Aorta (tissue), 5 donors: ENCODE measurements around the gene SOX13. TPM values are rescaled to one million over a fixed set of nuclear protein-coding genes. Genes with fewer than 3 reads are reported as not detected.
"Not testable (repeated sequence)": the region's sequence is repeated elsewhere in the genome, so short reads cannot be mapped to it uniquely, and the experiment has no call there.

Experiments
- ATAC-seq: fragments of 200-7000 bp; cut with Tn5 transposase; one replicate; pipeline ENCODE4 v1.9.1; 2022; ENCODE audit warnings: moderate library complexity; ENCODE audit not compliant: low FRiP score
- DNase-seq, 2 donors: peaks; one replicate each; pipeline ENCODE4 v3.0.0-alpha.2; 2020
- H3K27ac ChIP-seq, 2 donors: one replicate each; pipeline ENCODE4 v1.5.1; 2013; ENCODE audit warnings: low read length in 2 of 2, mild to moderate bottlenecking in 2 of 2, moderate library complexity in 2 of 2, control low read depth in 1 of 2, inconsistent platforms in 1 of 2, low read depth in 1 of 2
- H3K27me3 ChIP-seq, 2 donors: one replicate each; pipeline ENCODE4 v1.6.1; 2013; ENCODE audit warnings: control low read depth in 1 of 2, low read length in 1 of 2, mild to moderate bottlenecking in 1 of 2, moderate library complexity in 1 of 2; ENCODE audit not compliant: insufficient read depth in 2 of 2, control insufficient read depth in 1 of 2
- H3K36me3 ChIP-seq, 2 donors: one replicate each; pipeline ENCODE4 v1.6.1; 2013; ENCODE audit warnings: control low read depth in 1 of 2, low read length in 1 of 2, mild to moderate bottlenecking in 1 of 2; ENCODE audit not compliant: insufficient read depth in 2 of 2, control insufficient read depth in 1 of 2
- H3K4me1 ChIP-seq, 2 donors: one replicate each; pipeline ENCODE4 v1.6.1; 2013; ENCODE audit warnings: low read length in 2 of 2, control low read depth in 1 of 2, mild to moderate bottlenecking in 1 of 2, moderate library complexity in 1 of 2; ENCODE audit not compliant: insufficient read depth in 2 of 2, control insufficient read depth in 1 of 2
- H3K4me3 ChIP-seq, 2 donors: one replicate each; pipeline ENCODE4 v1.5.1; 2013; ENCODE audit warnings: low read length in 2 of 2, control low read depth in 1 of 2, mild to moderate bottlenecking in 1 of 2
- H3K9me3 ChIP-seq: one replicate; pipeline ENCODE4 v1.6.1; 2013; ENCODE audit warnings: mild to moderate bottlenecking, low read length; ENCODE audit not compliant: control insufficient read depth
- WGBS, 2 donors: extraction: QIAGEN DNeasy Blood & Tissue Kit; methylation state at CpG; one replicate each; pipeline ENCODE4 v1.1.7; 2013; 5-methylcytosine and 5-hydroxymethylcytosine counted together
- intact Hi-C, 2 donors: fragments of 100-400 bp; cut with DNase I; formaldehyde crosslinking; loops; one replicate each; pipeline versions ENCODE4 v1.14.2 to v1.15.0; 2022
- polyA plus RNA-seq, 2 donors: library from polyadenylated mRNA; stranded (reverse); fragments of 200-250 nt; gene quantifications; one replicate each; pipeline ENCODE4 v1.2.3, GENCODE V29; 2013
- total RNA-seq, 2 donors: library from RNA; stranded (reverse); fragmentation: NEBNext Ultra II Directional; extraction: Animal tissue kit (Norgen Biotek cat#: 25700); gene quantifications; one replicate each; pipeline ENCODE4 v1.2.1, GENCODE V29; 2021
- donor health status: healthy with polysubstance abuse.
- donor health status: Bipolar disorder and iron deficiency.
- donor health status: DM: no; HTN: no; CAD: no.
- donor health status: DM: no; HTN: no; CAD: no.
- donor health status: DM: yes; HTN: yes; CAD: no.

SOX13 gene
- total and polyA plus RNA-seq, 4 donors: 9.6 to 52.8 (median 28.6) TPM

GRCh38 chr1:204093421-204093717 lies 20.5 kb downstream of the SOX13 start:
- H3K4me1 ChIP-seq: peaks cover 0 to 1% of the 10 kb centered on the region in 2 donors
- H3K27me3 ChIP-seq: no peaks in the 10 kb centered on the region
- no peak overlapping the region for H3K27ac ChIP-seq
- H3K9me3 ChIP-seq: no peaks in the 10 kb centered on the region
- no peak for ATAC-seq
- intact Hi-C loops: no loop called here
- no peaks in the 10 kb centered on the region for H3K36me3 ChIP-seq
- no peak for DNase-seq
- no peak overlapping the region for H3K4me3 ChIP-seq
- 93 to 95% methylated on average over 4 of the region's 4 CpGs for WGBS, 2 donors

- intact Hi-C loops: no loop called here
- Histone ChIP-seq H3K4me3 (no peak overlapping the region), H3K4me1 (no peaks in the 10 kb centered on the region), H3K27me3 (no peaks in the 10 kb centered on the region), H3K27ac (no peak overlapping the region), H3K9me3 (no peaks in the 10 kb centered on the region), H3K36me3 (no peaks in the 10 kb centered on the region)
- ATAC-seq (no peak), DNase-seq (no peak)
- 73 to 75% methylated on average over 2 of the region's 2 CpGs for WGBS, 2 donors
These were observed 20.9 kb downstream of the SOX13 start for GRCh38 chr1:204093781-204094180.

GRCh38 chr1:204094313-204094729 lies 21.4 kb downstream of the SOX13 start:
- DNase-seq: peak in 1 of 2 donors; percentile 48
- 59 to 62% methylated on average over 6 of the region's 6 CpGs for WGBS, 2 donors
- Histone ChIP-seq H3K27me3 (no peaks in the 10 kb centered on the region), H3K27ac (no peak overlapping the region), H3K36me3 (no peaks in the 10 kb centered on the region), H3K9me3 (no peaks in the 10 kb centered on the region), H3K4me1 (no peaks in the 10 kb centered on the region), H3K4me3 (no peak overlapping the region)
- no peak for ATAC-seq
- intact Hi-C loops: no loop called here

DNA sequence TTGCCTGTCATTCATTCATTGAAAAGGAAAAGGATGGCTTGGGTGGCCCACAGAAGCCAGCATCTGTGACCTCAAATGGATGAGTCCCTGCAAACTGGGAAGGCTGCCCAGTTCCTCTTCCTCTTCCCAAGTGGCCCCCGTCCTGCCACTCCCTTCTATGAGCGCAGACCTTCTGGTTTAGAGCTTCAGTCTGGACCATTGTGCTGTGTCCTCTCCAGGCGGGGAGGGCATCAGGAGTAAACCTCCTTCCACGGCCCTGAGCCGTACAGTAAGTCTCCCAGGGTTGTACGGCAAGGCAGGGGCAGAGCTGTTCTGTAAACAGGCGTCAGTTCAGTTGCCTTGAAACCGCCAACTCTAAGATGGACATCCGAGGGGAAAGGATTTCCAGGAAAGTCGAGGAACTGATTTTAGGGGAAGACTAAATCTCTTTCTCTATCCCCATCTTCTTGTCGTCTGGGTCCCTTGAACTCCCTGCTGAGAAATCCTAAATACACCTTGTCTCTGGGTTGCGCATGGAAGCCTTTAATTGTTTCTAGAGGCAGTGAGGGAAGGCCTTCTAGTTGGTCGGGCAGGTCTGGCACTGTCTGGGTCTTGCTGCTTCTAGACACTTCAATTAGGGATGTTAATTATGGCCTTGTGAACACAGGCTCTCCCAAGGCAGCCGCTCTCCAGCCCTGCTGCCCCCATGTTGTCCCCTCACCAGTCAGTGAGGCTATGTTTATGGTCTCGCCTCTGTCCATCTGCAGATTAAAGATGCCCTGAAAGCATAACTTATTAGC lies 22.1 kb downstream of the SOX13 start:
- Histone ChIP-seq H3K9me3 (no peaks in the 10 kb centered on the region), H3K27me3 (no peaks in the 10 kb centered on the region), H3K36me3 (no peaks in the 10 kb centered on the region), H3K4me3 (no peak overlapping the region), H3K4me1 (no peaks in the 10 kb centered on the region), H3K27ac (no peak overlapping the region)
- intact Hi-C loops: no loop called here
- no peak for ATAC-seq
- 85 to 90% methylated on average over 15 of the region's 15 CpGs for WGBS, 2 donors
- DNase-seq: peak in 1 of 2 donors; percentile 58

DNA sequence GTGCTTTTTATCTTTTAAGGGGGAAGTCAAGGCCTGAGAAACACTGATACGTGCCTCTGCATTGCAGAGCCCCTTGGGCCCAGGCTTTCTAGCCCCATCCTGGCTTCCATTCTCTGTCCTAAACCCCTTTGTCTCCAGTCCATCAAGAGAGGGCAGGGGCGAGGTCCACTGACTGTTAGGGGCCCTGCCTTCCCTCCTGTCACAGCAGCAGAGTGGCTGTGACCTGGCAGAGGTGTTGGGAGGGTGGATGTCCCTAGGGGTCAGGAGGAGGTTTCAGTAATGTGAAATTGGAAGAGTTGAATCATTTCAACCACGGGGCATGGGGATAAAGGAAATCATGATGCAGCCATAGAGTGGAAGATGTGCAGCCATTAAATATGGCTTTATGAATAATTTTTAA lies 24.0 kb downstream of the SOX13 start:
- H3K4me1 ChIP-seq: no peaks in the 10 kb centered on the region

DNA sequence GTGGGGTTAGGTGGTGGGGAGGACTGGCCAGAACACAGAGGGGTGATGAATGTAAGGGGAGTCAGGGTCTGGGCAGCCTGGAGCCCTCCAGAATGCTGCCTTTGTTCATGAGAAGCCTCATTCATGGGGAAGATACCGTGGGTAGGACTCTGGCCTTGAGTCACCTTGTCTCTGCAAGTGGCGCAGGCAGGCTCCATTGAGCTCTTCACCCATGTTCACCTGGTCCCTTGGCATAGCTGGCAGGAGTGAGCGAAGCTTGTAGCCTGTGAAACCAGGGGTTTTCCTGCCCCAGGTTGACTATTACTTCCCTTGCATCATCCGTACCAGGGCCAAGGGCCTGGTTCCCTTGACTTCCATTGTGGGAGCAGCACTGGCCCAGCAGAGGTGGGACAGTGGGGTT lies 25.8 kb downstream of the SOX13 start:
- DNase-seq (peak in 1 of 2 donors; percentile 22), ATAC-seq (no peak)
- no peaks in the 10 kb centered on the region for H3K27me3 ChIP-seq
- intact Hi-C loops: no loop called here
- WGBS, 2 donors: 94 to 95% methylated on average over 4 of the region's 4 CpGs
- H3K36me3 ChIP-seq: no peaks in the 10 kb centered on the region
- H3K4me1 ChIP-seq: no peaks in the 10 kb centered on the region
- no peak overlapping the region for H3K4me3 ChIP-seq
- no peak overlapping the region for H3K27ac ChIP-seq
- H3K9me3 ChIP-seq: no peaks in the 10 kb centered on the region

More for the DNA sequence above, 24.0 kb downstream of the SOX13 start:
- no peaks in the 10 kb centered on the region for H3K27me3 ChIP-seq
- H3K4me3 ChIP-seq: no peak overlapping the region
- ATAC-seq (no peak), DNase-seq (peak in 1 of 2 donors; percentile 32)
- intact Hi-C loops: no loop called here
- 80% methylated on average over 3 of the region's 3 CpGs for WGBS, 2 donors
- no peak overlapping the region for H3K27ac ChIP-seq
- no peaks in the 10 kb centered on the region for H3K9me3 ChIP-seq
- H3K36me3 ChIP-seq: no peaks in the 10 kb centered on the region

GRCh38 chr1:204099754-204100153 lies 26.8 kb downstream of the SOX13 start:
- H3K4me1 ChIP-seq, DNase-seq: not testable (repeated sequence)

GRCh38 chr1:204102029-204102611 lies 29.2 kb downstream of the SOX13 start:
- H3K36me3 ChIP-seq: no peaks in the 10 kb centered on the region
- H3K27ac ChIP-seq: no peak overlapping the region
- WGBS, 2 donors: 66 to 73% methylated on average over 13 of the region's 13 CpGs
- ATAC-seq (no peak), DNase-seq (peak in 1 of 2 donors; percentile 27)
- H3K9me3 ChIP-seq: no peaks in the 10 kb centered on the region
- H3K4me1 ChIP-seq: no peaks in the 10 kb centered on the region
- intact Hi-C loops: no loop called here
- H3K27me3 ChIP-seq: no peaks in the 10 kb centered on the region
- H3K4me3 ChIP-seq: no peak overlapping the region

More at GRCh38 chr1:204099754-204100153, 26.8 kb downstream of the SOX13 start:
- H3K4me3 ChIP-seq, H3K27ac ChIP-seq, H3K36me3 ChIP-seq, H3K9me3 ChIP-seq, ATAC-seq, intact Hi-C loops, H3K27me3 ChIP-seq: not testable (repeated sequence)
- 78 to 87% methylated on average over 2 of the region's 2 CpGs for WGBS, 2 donors
